IMR-90 (cell line): ENCODE results near the gene CDK5R1. TPM values are rescaled to one million over a fixed set of nuclear protein-coding genes. Genes with fewer than 3 reads are reported as not detected.

ENCODE experiments used
- ATAC-seq: fragments of 200-7000 bp; cut with Tn5 transposase; 2 replicates; pipeline ENCODE4 v1.9.1; 2020; ENCODE audit warnings: low read depth, mild to moderate bottlenecking, moderate library complexity
- BruUV-seq: library from RNA; stranded (reverse); fragments of 400-500 nt; replicated peaks from 2 replicates; lab custom pipeline; 2021; lab: Mats Ljungman, UMichigan
- CTCF ChIA-PET: fragments of 300-600 bp; formaldehyde crosslinking; extraction: SDS; loops from one replicate; lab custom pipeline; 2021; ENCODE audit warnings: antibody characterized with exemption; lab: Yijun Ruan, JAX
- POLR2A ChIA-PET: fragments of 300-600 bp; sonication (Branson Sonifier 250); formaldehyde crosslinking; loops from one replicate; lab custom pipeline; 2022; ENCODE audit warnings: antibody characterized with exemption; ENCODE audit not compliant: unreplicated experiment; lab: Charles Lee
- DNase-seq: peaks from one replicate; pipeline ENCODE4 v3.0.0; 2013
- H2AFZ ChIP-seq: replicated peaks from 2 replicates; pipeline ENCODE3; 2013; ENCODE audit warnings: low read length, mild to moderate bottlenecking; ENCODE audit not compliant: poor library complexity
- H2AK5ac ChIP-seq: 2 replicates; pipeline ENCODE4 v1.6.1; 2013; ENCODE audit warnings: low read depth, low read length, inconsistent platforms
- H2AK9ac ChIP-seq: replicated peaks from 2 replicates; pipeline ENCODE3; 2013; ENCODE audit warnings: mild to moderate bottlenecking, low read depth, low read length, moderate library complexity; ENCODE audit not compliant: poor library complexity
- H2BK120ac ChIP-seq: 2 replicates; pipeline ENCODE4 v1.6.1; 2013; ENCODE audit warnings: low read depth, low read length, inconsistent platforms
- H2BK15ac ChIP-seq: 3 replicates; pipeline ENCODE4 v1.6.1; 2013; ENCODE audit warnings: low read depth, low read length, inconsistent platforms
- H2BK20ac ChIP-seq: 2 replicates; pipeline ENCODE4 v1.6.1; 2013; ENCODE audit warnings: low read depth, mild to moderate bottlenecking, inconsistent platforms, low read length, moderate library complexity
- H2BK5ac ChIP-seq: 2 replicates; pipeline ENCODE4 v1.6.1; 2013; ENCODE audit warnings: mild to moderate bottlenecking, low read depth, low read length, inconsistent platforms; ENCODE audit not compliant: poor library complexity, severe bottlenecking
- H3K14ac ChIP-seq: replicated peaks from 2 replicates; pipeline ENCODE4 v1.6.1; 2013; ENCODE audit warnings: low read depth, low read length, inconsistent platforms
- H3K18ac ChIP-seq: 2 replicates; pipeline ENCODE4 v1.6.1; 2013; ENCODE audit warnings: low read depth, low read length, control low read depth
- H3K23ac ChIP-seq: 2 replicates; pipeline ENCODE4 v1.6.1; 2013; ENCODE audit warnings: low read depth, low read length, inconsistent platforms
- H3K27ac ChIP-seq: 2 replicates; pipeline ENCODE4 v1.5.1; 2013; ENCODE audit warnings: mild to moderate bottlenecking, control low read depth, low read length; ENCODE audit not compliant: insufficient read depth
- H3K27me3 ChIP-seq: 2 replicates; pipeline ENCODE4 v1.6.1; 2013; ENCODE audit warnings: low read length; ENCODE audit not compliant: control insufficient read depth, insufficient read depth
- H3K36me3 ChIP-seq: 2 replicates; pipeline ENCODE4 v1.6.1; 2013; ENCODE audit warnings: low read length, mixed read lengths; ENCODE audit not compliant: control insufficient read depth, insufficient read depth
- H3K4ac ChIP-seq: 2 replicates; pipeline ENCODE4 v1.6.1; 2013; ENCODE audit warnings: low read depth, low read length, inconsistent platforms
- H3K4me1 ChIP-seq: 2 replicates; pipeline ENCODE4 v1.6.1; 2013; ENCODE audit warnings: low read length, mixed read lengths; ENCODE audit not compliant: control insufficient read depth, insufficient read depth
- H3K4me2 ChIP-seq: 2 replicates; pipeline ENCODE4 v1.6.1; 2013; ENCODE audit warnings: low read depth, mild to moderate bottlenecking, control low read depth, low read length, moderate library complexity
- H3K4me3 ChIP-seq: 2 replicates; pipeline ENCODE4 v1.5.1; 2013; ENCODE audit warnings: low read depth, mild to moderate bottlenecking, control low read depth, low read length, moderate library complexity; ENCODE audit not compliant: insufficient read depth
- H3K56ac ChIP-seq: 2 replicates; pipeline ENCODE4 v1.6.1; 2013; ENCODE audit warnings: low read length, inconsistent platforms; ENCODE audit not compliant: insufficient read depth; ENCODE audit errors: extremely low read depth
- H3K79me1 ChIP-seq, 2 experiments: 2 replicates each; pipeline ENCODE4 v1.6.1; 2013; ENCODE audit warnings: low read length in 2 of 2, inconsistent platforms in 1 of 2, low read depth in 1 of 2
- H3K9ac ChIP-seq: 2 replicates; pipeline ENCODE4 v1.6.1; 2013; ENCODE audit warnings: low read depth, low read length, control low read depth
- H3K9me1 ChIP-seq: 2 replicates; pipeline ENCODE4 v1.6.1; 2013; ENCODE audit warnings: low read length, inconsistent platforms; ENCODE audit not compliant: insufficient read depth
- H3K9me3 ChIP-seq: 2 replicates; pipeline ENCODE4 v1.6.1; 2013; ENCODE audit warnings: low read length; ENCODE audit not compliant: control insufficient read depth, insufficient read depth
- H4K20me1 ChIP-seq: 2 replicates; pipeline ENCODE4 v1.6.1; 2013; ENCODE audit warnings: low read length, inconsistent platforms; ENCODE audit not compliant: insufficient read depth
- H4K5ac ChIP-seq: 2 replicates; pipeline ENCODE4 v1.6.1; 2013; ENCODE audit warnings: mild to moderate bottlenecking, low read depth, low read length, control low read depth
- H4K8ac ChIP-seq, 2 experiments: 2 replicates each; pipeline ENCODE4 v1.6.1; 2013; ENCODE audit warnings: low read depth in 2 of 2, low read length in 2 of 2, control low read depth in 1 of 2, inconsistent platforms in 1 of 2
- H4K91ac ChIP-seq: 2 replicates; pipeline ENCODE4 v1.6.1; 2013; ENCODE audit warnings: low read depth, low read length, inconsistent platforms; ENCODE audit not compliant: insufficient read depth
- BHLHE40 ChIP-seq: fragments of 150-350 bp; IDR thresholded peaks from 2 replicates; pipeline ENCODE4 v1.6.1; 2016; ENCODE audit warnings: mild to moderate bottlenecking, low read depth, low read length
- CEBPB ChIP-seq: IDR thresholded peaks from 2 replicates; pipeline ENCODE4 v1.6.1; 2012; ENCODE audit warnings: low read depth, low read length, improper control_type of control experiment
- CHD1 ChIP-seq: IDR thresholded peaks from 2 replicates; pipeline ENCODE4 v1.6.1; 2012; ENCODE audit warnings: low read depth, low read length, improper control_type of control experiment
- CTCF ChIP-seq: conservative IDR thresholded peaks from 2 replicates; pipeline ENCODE4 v1.5.1; 2012; ENCODE audit warnings: mild to moderate bottlenecking, low read depth, low read length, improper control_type of control experiment
- ELK1 ChIP-seq: fragments of 150-350 bp; IDR thresholded peaks from 2 replicates; pipeline ENCODE4 v1.6.1; 2016; ENCODE audit warnings: low read depth, mild to moderate bottlenecking, low read length, moderate library complexity, borderline replicate concordance
- FOS ChIP-seq: fragments of 150-350 bp; IDR thresholded peaks from 2 replicates; pipeline ENCODE4 v1.6.1; 2016; ENCODE audit warnings: low read depth, low read length
- MAFK ChIP-seq: IDR thresholded peaks from 2 replicates; pipeline ENCODE4 v1.6.1; 2012; ENCODE audit warnings: low read depth, low read length, improper control_type of control experiment
- MAZ ChIP-seq: IDR thresholded peaks from 2 replicates; pipeline ENCODE4 v1.6.1; 2012; ENCODE audit warnings: low read depth, mild to moderate bottlenecking, low read length, improper control_type of control experiment, moderate library complexity, borderline replicate concordance
- MXI1 ChIP-seq: IDR thresholded peaks from 2 replicates; pipeline ENCODE4 v1.6.1; 2012; ENCODE audit warnings: low read depth, mild to moderate bottlenecking, low read length, moderate library complexity, borderline replicate concordance
- NFE2L2 ChIP-seq: fragments of 150-350 bp; IDR thresholded peaks from 2 replicates; pipeline ENCODE4 v1.6.1; 2016; ENCODE audit warnings: low read depth, mild to moderate bottlenecking, low read length
- POLR2A ChIP-seq: IDR thresholded peaks from 2 replicates; pipeline ENCODE4 v1.6.1; 2012; ENCODE audit warnings: mild to moderate bottlenecking, low read depth, low read length
- RAD21 ChIP-seq: IDR thresholded peaks from 2 replicates; pipeline ENCODE4 v1.6.1; 2012; ENCODE audit warnings: low read length, improper control_type of control experiment
- RCOR1 ChIP-seq: IDR thresholded peaks from 2 replicates; pipeline ENCODE4 v1.6.1; 2012; ENCODE audit warnings: mild to moderate bottlenecking, low read length, improper control_type of control experiment; ENCODE audit not compliant: insufficient replicate concordance
- RFX5 ChIP-seq: IDR thresholded peaks from 2 replicates; pipeline ENCODE4 v1.8.0; 2012; ENCODE audit warnings: low read depth, mild to moderate bottlenecking, low read length, moderate library complexity
- SMC3 ChIP-seq: fragments of 150-350 bp; IDR thresholded peaks from 2 replicates; pipeline ENCODE4 v1.6.1; 2016; ENCODE audit warnings: low read depth, mild to moderate bottlenecking, antibody characterized with exemption, low read length, moderate library complexity
- USF2 ChIP-seq: fragments of 150-350 bp; IDR thresholded peaks from 2 replicates; pipeline ENCODE4 v1.6.1; 2017; ENCODE audit warnings: mild to moderate bottlenecking, antibody characterized with exemption, low read length, low read depth
- WGBS, 2 experiments: methylation state at CpG; one replicate each; pipeline versions ENCODE4 v1.1.5 to v1.1.7; 2013; ENCODE audit warnings: missing lambda C conversion rate in 2 of 2; ENCODE audit not compliant: insufficient read length in 1 of 2; ENCODE audit errors: extremely low coverage in 2 of 2; 5-methylcytosine and 5-hydroxymethylcytosine counted together
- dilution Hi-C: fragments of 300-500 bp; cut with HindIII; formaldehyde crosslinking; loops from one replicate; pipeline ENCODE4 v1.14.3; 2018; ENCODE audit warnings: low sequenced_read_pairs; ENCODE audit not compliant: unreplicated experiment
- in situ Hi-C: fragments of 300-500 bp; cut with MboI; formaldehyde crosslinking; loops from 3 replicates; pipeline ENCODE4 v1.14.3; 2019; ENCODE audit warnings: low sequenced_read_pairs, inconsistent platforms, mixed read lengths
- intact Hi-C: fragments of 100-400 bp; cut with micrococcal nuclease; formaldehyde crosslinking; loops from 2 replicates; pipeline ENCODE4 v1.10.0; 2022
- polyA plus RNA-seq, 3 experiments: library from polyadenylated mRNA; depleted of rRNA; stranded (reverse); fragments of >200 nt; gene quantifications; 2 replicates each; pipeline ENCODE4 v1.2.3, GENCODE V29; 2012; ENCODE audit warnings: low replicate concordance in 1 of 3
- total RNA-seq: library from RNA; depleted of rRNA; stranded (reverse); fragments of >200 nt; gene quantifications from 2 replicates; pipeline ENCODE4 v1.2.3, GENCODE V29; 2012

Gene CDK5R1
- total and polyA plus RNA-seq, 2 of the 4 experiments (the other 2 are of a cell fraction) = 0.36 to 0.74 TPM

GRCh38 chr17:32523827-32524552 lies 37.2 kb downstream of the CDK5R1 start:
- Histone ChIP-seq H4K8ac (no peak overlapping the region), H3K4me3 (no peak overlapping the region), H2BK5ac (no peak overlapping the region), H3K56ac (no peak overlapping the region), H3K79me1 (no peaks in the 10 kb centered on the region), H2AK9ac (no peak overlapping the region), H3K4me2 (no peak overlapping the region), H3K23ac (no peak overlapping the region), H2AK5ac (no peak overlapping the region), H3K18ac (no peak overlapping the region), H4K20me1 (no peaks in the 10 kb centered on the region), H3K27ac (no peak overlapping the region), H3K27me3 (peaks cover 5% of the 10 kb centered on the region), H2BK20ac (no peak overlapping the region), H3K9ac (no peak overlapping the region), H3K14ac (no peak overlapping the region), H2BK120ac (no peak overlapping the region), H3K36me3 (no peaks in the 10 kb centered on the region), H2BK15ac (no peak overlapping the region), H3K9me1 (no peaks in the 10 kb centered on the region), H3K4ac (no peak overlapping the region), H2AFZ (no peak overlapping the region), H4K5ac (no peak overlapping the region), H4K91ac (no peak overlapping the region), H3K4me1 (no peaks in the 10 kb centered on the region; the same call in 1 of the 2 replicates), H3K9me3 (no peaks in the 10 kb centered on the region)
- ChIA-PET CTCF (interaction anchor here (0.5 to 0.7 kb wide), 2 partner anchors 10 to 152 kb away, joined by 3 to 4 read pairs; no protein-coding TSS in a partner anchor), POLR2A (no interaction called here)
- dilution Hi-C loops (no loop called here), intact Hi-C loops (no loop called here), in situ Hi-C loops (no loop called here)
- 83% methylated on average over 5 of the region's 12 CpGs; no CpG with 5 or more reads in 1 of the 2 experiments for WGBS, 2 experiments
- ATAC-seq (no peak), DNase-seq (no peak)
- no peak for TF ChIP-seq POLR2A
- no peak for TF ChIP-seq ELK1
- TF ChIP-seq MAFK = no peak
- TF ChIP-seq SMC3 = no peak
- TF ChIP-seq USF2 = no peak
- TF ChIP-seq MXI1 = no peak
- no peak for TF ChIP-seq CHD1
- TF ChIP-seq BHLHE40 = no peak
- no peak for TF ChIP-seq CTCF
- TF ChIP-seq MAZ = no peak
- no peak for TF ChIP-seq FOS
- no peak for TF ChIP-seq RFX5
- no peak for TF ChIP-seq RAD21
- no peak for TF ChIP-seq CEBPB
- TF ChIP-seq NFE2L2 = no peak
- no peak for TF ChIP-seq RCOR1
- no TSS peak for BruUV-seq
